ENCODE data around the gene MZT1. TPM values are rescaled to one million over a fixed set of nuclear protein-coding genes. Genes with fewer than 3 reads are reported as not detected.

The MZT1 gene
- total RNA-seq, 1 donor, result 8.3 TPM

DNA sequence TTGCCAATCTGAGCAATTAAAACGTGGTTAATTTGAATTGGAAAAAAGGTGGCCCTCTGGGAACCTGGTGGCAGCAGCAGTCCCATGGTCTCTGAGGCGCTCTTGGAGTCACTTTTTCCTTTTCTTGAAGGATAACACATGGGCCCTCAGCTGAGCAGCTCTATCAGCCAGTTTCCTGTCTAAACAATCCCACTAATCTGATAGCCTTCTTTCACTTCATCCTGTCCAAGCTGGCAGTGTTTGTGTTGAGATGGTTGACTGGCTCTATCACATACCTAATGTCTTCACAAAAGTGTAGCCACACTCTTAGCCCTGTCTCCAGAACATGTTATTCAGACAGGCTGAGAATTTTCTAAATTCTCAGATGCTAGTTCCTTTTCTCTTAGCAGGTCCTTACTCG lies 10.7 kb downstream of the MZT1 start:
- Histone ChIP-seq H3K9me3 (ENCODE audit: low read depth, low read length) (no peaks in the 10 kb centered on the region), H3K27ac (ENCODE audit: low read depth, low read length) (no peak overlapping the region), H3K36me3 (ENCODE audit: insufficient read depth, low read length) (peaks cover 17% of the 10 kb centered on the region), H3K4me2 (ENCODE audit: insufficient read depth, low read length) (no peak overlapping the region), H3K79me2 (ENCODE audit: insufficient read depth, low read length) (peaks cover 86% of the 10 kb centered on the region), H4K20me1 (ENCODE audit: insufficient read depth, low read length) (no peaks in the 10 kb centered on the region), H3K4me1 (ENCODE audit: insufficient read depth, low read length) (no peaks in the 10 kb centered on the region), H3K4me3 (ENCODE audit: insufficient read depth, low read length) (no peak overlapping the region), H3K27me3 (ENCODE audit: insufficient read depth, low read length) (no peaks in the 10 kb centered on the region), H2AFZ (ENCODE audit: low read length) (no peak overlapping the region)
- TF ChIP-seq, protein P1, sequence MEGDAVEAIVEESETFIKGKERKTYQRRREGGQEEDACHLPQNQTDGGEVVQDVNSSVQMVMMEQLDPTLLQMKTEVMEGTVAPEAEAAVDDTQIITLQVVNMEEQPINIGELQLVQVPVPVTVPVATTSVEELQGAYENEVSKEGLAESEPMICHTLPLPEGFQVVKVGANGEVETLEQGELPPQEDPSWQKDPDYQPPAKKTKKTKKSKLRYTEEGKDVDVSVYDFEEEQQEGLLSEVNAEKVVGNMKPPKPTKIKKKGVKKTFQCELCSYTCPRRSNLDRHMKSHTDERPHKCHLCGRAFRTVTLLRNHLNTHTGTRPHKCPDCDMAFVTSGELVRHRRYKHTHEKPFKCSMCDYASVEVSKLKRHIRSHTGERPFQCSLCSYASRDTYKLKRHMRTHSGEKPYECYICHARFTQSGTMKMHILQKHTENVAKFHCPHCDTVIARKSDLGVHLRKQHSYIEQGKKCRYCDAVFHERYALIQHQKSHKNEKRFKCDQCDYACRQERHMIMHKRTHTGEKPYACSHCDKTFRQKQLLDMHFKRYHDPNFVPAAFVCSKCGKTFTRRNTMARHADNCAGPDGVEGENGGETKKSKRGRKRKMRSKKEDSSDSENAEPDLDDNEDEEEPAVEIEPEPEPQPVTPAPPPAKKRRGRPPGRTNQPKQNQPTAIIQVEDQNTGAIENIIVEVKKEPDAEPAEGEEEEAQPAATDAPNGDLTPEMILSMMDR (IDR thresholded peaks at IDR 0.05; ENCODE audit: extremely low read depth, low read depth, low read length), result no peak
- DNase-seq (ENCODE audit: insufficient read length, low spot score, missing footprints), result no peak

DNA sequence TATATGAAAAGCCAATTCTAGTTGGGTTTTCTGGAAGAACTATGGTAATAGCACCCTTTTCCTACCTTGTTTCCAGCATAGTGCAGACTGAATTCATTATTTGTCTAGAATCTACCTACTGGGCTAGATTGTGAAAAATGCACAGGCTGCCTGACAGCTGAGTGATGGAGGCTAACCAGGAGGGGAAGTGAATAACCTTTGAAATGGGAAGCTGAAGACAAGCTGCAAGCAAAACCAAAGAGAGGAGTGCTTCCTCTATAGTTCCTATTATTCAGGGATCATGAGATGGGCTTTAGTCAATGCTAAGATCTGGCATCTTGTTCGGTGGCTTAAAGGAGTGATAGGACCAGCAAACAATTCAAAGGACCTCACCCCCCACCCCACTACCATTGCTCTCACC lies 26.9 kb downstream of the MZT1 start:
- Histone ChIP-seq H3K36me3 (ENCODE audit: insufficient read depth, low read length) (no peaks in the 10 kb centered on the region), H3K4me2 (ENCODE audit: insufficient read depth, low read length) (no peak overlapping the region), H4K20me1 (ENCODE audit: insufficient read depth, low read length) (no peaks in the 10 kb centered on the region), H3K4me3 (ENCODE audit: insufficient read depth, low read length) (no peak overlapping the region), H3K79me2 (ENCODE audit: insufficient read depth, low read length) (no peaks in the 10 kb centered on the region), H3K27ac (ENCODE audit: low read depth, low read length) (no peak overlapping the region), H2AFZ (ENCODE audit: low read length) (no peak overlapping the region), H3K4me1 (ENCODE audit: insufficient read depth, low read length) (no peaks in the 10 kb centered on the region), H3K27me3 (ENCODE audit: insufficient read depth, low read length) (no peaks in the 10 kb centered on the region), H3K9me3 (ENCODE audit: low read depth, low read length) (no peaks in the 10 kb centered on the region)
- no peak for DNase-seq (ENCODE audit: insufficient read length, low spot score, missing footprints)
- TF ChIP-seq, protein P1 (IDR thresholded peaks at IDR 0.05; ENCODE audit: extremely low read depth, low read depth, low read length), result no peak

DNA sequence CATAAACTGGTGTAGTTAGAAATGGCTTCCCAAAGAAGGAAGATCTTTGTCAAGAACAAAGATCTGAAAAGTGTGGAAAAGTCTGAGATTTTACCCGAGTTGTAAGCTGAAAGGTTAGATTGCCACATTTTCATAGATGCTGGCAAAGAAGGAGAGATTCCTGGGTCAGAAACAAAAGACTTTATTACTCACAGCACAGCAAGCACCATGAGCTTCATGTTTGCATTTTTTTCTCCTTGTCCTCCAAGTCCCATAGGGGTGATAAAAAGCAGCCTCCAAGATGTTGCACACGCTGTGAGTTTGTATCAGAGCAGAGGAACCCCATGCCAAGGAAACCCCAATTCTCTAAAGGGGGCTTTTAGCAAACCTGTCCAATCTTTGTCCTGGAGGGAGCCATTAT lies 29.3 kb downstream of the MZT1 start:
- no peak overlapping the region for H3K27ac ChIP-seq (ENCODE audit: low read depth, low read length)
- no peak overlapping the region for H3K4me2 ChIP-seq (ENCODE audit: insufficient read depth, low read length)
- H3K27me3 ChIP-seq (ENCODE audit: insufficient read depth, low read length), result no peaks in the 10 kb centered on the region
- no peaks in the 10 kb centered on the region for H3K4me1 ChIP-seq (ENCODE audit: insufficient read depth, low read length)
- H4K20me1 ChIP-seq (ENCODE audit: insufficient read depth, low read length), result no peaks in the 10 kb centered on the region
- no peak overlapping the region for H3K4me3 ChIP-seq (ENCODE audit: insufficient read depth, low read length)
- H3K79me2 ChIP-seq (ENCODE audit: insufficient read depth, low read length), result no peaks in the 10 kb centered on the region
- H3K36me3 ChIP-seq (ENCODE audit: insufficient read depth, low read length), result no peaks in the 10 kb centered on the region
- no peaks in the 10 kb centered on the region for H3K9me3 ChIP-seq (ENCODE audit: low read depth, low read length)
- DNase-seq (ENCODE audit: insufficient read length, low spot score, missing footprints), result no peak
- TF ChIP-seq, protein P1 (IDR thresholded peaks at IDR 0.05; ENCODE audit: extremely low read depth, low read depth, low read length), result no peak
- no peak overlapping the region for H2AFZ ChIP-seq (ENCODE audit: low read length)

DNA sequence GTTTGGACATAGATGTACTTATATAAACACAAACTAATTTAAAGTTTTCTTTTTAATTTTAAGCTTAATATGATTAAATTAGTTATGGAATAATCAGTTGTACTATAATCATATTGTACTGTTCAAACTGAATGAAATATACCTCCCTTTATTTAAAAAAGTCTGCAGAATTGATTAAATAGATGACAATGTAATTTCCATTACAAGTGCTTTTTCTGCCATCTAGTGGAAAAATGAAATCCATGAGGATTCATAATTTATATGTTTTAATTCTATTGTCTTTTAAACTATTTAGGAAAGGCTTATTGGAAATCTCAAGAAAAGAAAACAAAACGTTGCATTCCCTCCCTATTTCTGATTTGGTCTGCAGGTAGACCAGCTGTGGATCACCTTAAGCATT lies 30.9 kb downstream of the MZT1 start:
- TF ChIP-seq, protein P1 (IDR thresholded peaks at IDR 0.05; ENCODE audit: extremely low read depth, low read depth, low read length), result peak; percentile 54
- Histone ChIP-seq H3K4me1 (ENCODE audit: insufficient read depth, low read length) (no peaks in the 10 kb centered on the region), H4K20me1 (ENCODE audit: insufficient read depth, low read length) (no peaks in the 10 kb centered on the region), H3K79me2 (ENCODE audit: insufficient read depth, low read length) (no peaks in the 10 kb centered on the region), H3K4me3 (ENCODE audit: insufficient read depth, low read length) (no peak overlapping the region), H3K27me3 (ENCODE audit: insufficient read depth, low read length) (no peaks in the 10 kb centered on the region), H3K4me2 (ENCODE audit: insufficient read depth, low read length) (no peak overlapping the region), H3K36me3 (ENCODE audit: insufficient read depth, low read length) (no peaks in the 10 kb centered on the region), H3K9me3 (ENCODE audit: low read depth, low read length) (no peaks in the 10 kb centered on the region), H3K27ac (ENCODE audit: low read depth, low read length) (no peak overlapping the region), H2AFZ (ENCODE audit: low read length) (no peak overlapping the region)
- no peak for DNase-seq (ENCODE audit: insufficient read length, low spot score, missing footprints)
